Endothelial cell of umbilical vein (primary cell): ENCODE results near the gene SKA3. TPM values are rescaled to one million over a fixed set of nuclear protein-coding genes. Genes with fewer than 3 reads are reported as not detected.

ENCODE experiments used
- BruUV-seq: library from RNA; stranded (reverse); fragments of 400-500 nt; replicated peaks from 2 replicates; lab custom pipeline; 2021; lab: Mats Ljungman, UMichigan
- CTCF ChIA-PET: fragments of 300-600, 350-600 bp; sonication (Branson Sonifier 250); formaldehyde crosslinking; loops from one replicate; lab custom pipeline; 2021; ENCODE audit warnings: antibody characterized with exemption, inconsistent platforms; lab: Charles Lee
- POLR2A ChIA-PET: fragments of 300-600, 350-600 bp; sonication (Branson Sonifier 250); formaldehyde crosslinking; loops from one replicate; lab custom pipeline; 2021; ENCODE audit warnings: antibody characterized with exemption, inconsistent platforms; lab: Charles Lee
- DNase-seq: peaks from one replicate; pipeline ENCODE4 v3.0.0-alpha.2; 2011; ENCODE audit warnings: low read depth, low spot score
- FAIRE-seq: peaks from 2 replicates; lab custom pipeline; 2011; peaks lifted over from hg19 to GRCh38; lab: Jason Lieb, UNC
- H2AFZ ChIP-seq: 2 replicates; pipeline ENCODE4 v1.6.0; 2012; ENCODE audit warnings: low read depth, low read length, control low read depth, inconsistent platforms
- H3K27ac ChIP-seq: 2 replicates; pipeline ENCODE4 v1.5.1; 2011; ENCODE audit warnings: low read depth, mild to moderate bottlenecking, control low read depth, low read length, moderate library complexity; ENCODE audit not compliant: insufficient read depth
- H3K27me3 ChIP-seq, 2 experiments: 2 replicates each; pipeline versions ENCODE4 v1.6.0 to v1.6.1; 2011; ENCODE audit warnings: low read length in 2 of 2, mixed read lengths in 1 of 2; ENCODE audit not compliant: control insufficient read depth in 2 of 2, insufficient read depth in 2 of 2
- H3K36me3 ChIP-seq, 2 experiments: 2 replicates in 1 of 2; 3 replicates in 1 of 2; pipeline ENCODE4 v1.5.1; 2011; ENCODE audit warnings: low read length in 2 of 2, mild to moderate bottlenecking in 1 of 2, moderate library complexity in 1 of 2; ENCODE audit not compliant: control insufficient read depth in 2 of 2, insufficient read depth in 2 of 2; ENCODE audit errors: extremely low read depth in 1 of 2
- H3K4me1 ChIP-seq: 3 replicates; pipeline ENCODE4 v1.5.1; 2011; ENCODE audit warnings: mild to moderate bottlenecking, low read length; ENCODE audit not compliant: control insufficient read depth, insufficient read depth; ENCODE audit errors: extremely low read depth
- H3K4me2 ChIP-seq: 2 replicates; pipeline ENCODE4 v1.6.1; 2011; ENCODE audit warnings: low read length, control low read depth, mixed read lengths; ENCODE audit not compliant: insufficient read depth
- H3K4me3 ChIP-seq, 3 experiments: fragments of 200-600 bp in 1 of 3; sonication (generic), shearing (Covaris generic) in 1 of 3; replicated peaks in 1 of 3; 2 replicates each; pipeline ENCODE4 v1.5.1; 2011 to 2016; ENCODE audit warnings: control low read depth in 3 of 3, low read length in 3 of 3, mild to moderate bottlenecking in 2 of 3, inconsistent platforms in 1 of 3, low read depth in 1 of 3, moderate library complexity in 1 of 3; ENCODE audit not compliant: insufficient read depth in 1 of 3
- H3K79me2 ChIP-seq: 2 replicates; pipeline ENCODE4 v1.6.0; 2012; ENCODE audit warnings: low read length, inconsistent platforms; ENCODE audit not compliant: control insufficient read depth, insufficient read depth
- H3K9ac ChIP-seq: replicated peaks from 2 replicates; pipeline ENCODE3; 2011; ENCODE audit warnings: low read length, control low read depth; ENCODE audit not compliant: insufficient read depth; ENCODE audit errors: extremely low read depth
- H3K9me1 ChIP-seq: replicated peaks from 3 replicates; pipeline ENCODE4 v1.6.0; 2011; ENCODE audit warnings: mild to moderate bottlenecking, low read length; ENCODE audit not compliant: control insufficient read depth, insufficient read depth; ENCODE audit errors: extremely low read depth
- H3K9me3 ChIP-seq: replicated peaks from 2 replicates; pipeline ENCODE4 v1.5.1; 2012; ENCODE audit warnings: low read length, inconsistent platforms; ENCODE audit not compliant: control insufficient read depth, insufficient read depth
- H4K20me1 ChIP-seq: replicated peaks from 2 replicates; pipeline ENCODE3; 2011; ENCODE audit warnings: mild to moderate bottlenecking, low read length; ENCODE audit not compliant: control insufficient read depth, insufficient read depth; ENCODE audit errors: extremely low read depth
- EZH2 ChIP-seq: IDR thresholded peaks from 2 replicates; pipeline ENCODE4 v1.6.1; 2012; ENCODE audit warnings: borderline replicate concordance, low read depth, mild to moderate bottlenecking, moderate library complexity, low read length, inconsistent platforms; ENCODE audit not compliant: severe bottlenecking
- GATA2 ChIP-seq: IDR thresholded peaks from 2 replicates; pipeline ENCODE4 v1.7.0; 2011; ENCODE audit warnings: low read depth, mild to moderate bottlenecking, moderate library complexity, mixed read lengths, low read length; ENCODE audit not compliant: insufficient read length, insufficient read depth
- POLR2A ChIP-seq: IDR thresholded peaks from 2 replicates; pipeline ENCODE4 v1.6.1; 2012; ENCODE audit warnings: low read depth, mild to moderate bottlenecking, control low read depth, low read length
- POLR2AphosphoS5 ChIP-seq: IDR thresholded peaks from 2 replicates; pipeline ENCODE4 v1.6.1; 2012; ENCODE audit warnings: low read depth, mild to moderate bottlenecking, control low read depth, low read length, moderate library complexity; ENCODE audit not compliant: insufficient read depth
- dilution Hi-C: fragments of 300-500 bp; cut with MboI; formaldehyde crosslinking; loops from one replicate; pipeline ENCODE4 v1.15.0; 2019; ENCODE audit warnings: low sequenced_read_pairs; ENCODE audit not compliant: extremely low pct_ligation_motif_present
- intact Hi-C: fragments of 100-400 bp; cut with micrococcal nuclease; formaldehyde crosslinking; loops from one replicate; pipeline ENCODE4 v1.10.0; 2022
- polyA plus RNA-seq, 4 experiments: library from polyadenylated mRNA; depleted of rRNA in 3 of 4; stranded (reverse) in 3 of 4; unstranded in 1 of 4; fragments of >200 nt; gene quantifications; 2 replicates each; pipeline versions ENCODE4 v1.2.1 to v1.2.3, GENCODE V29; 2011 to 2012; ENCODE audit warnings: missing spikeins in 1 of 4
- small RNA-seq: library from RNA; depleted of rRNA; stranded (forward); fragments of <200 nt; gene quantifications from one replicate; pipeline ENCODE3, GENCODE V24; 2012; ENCODE audit warnings: low replicate concordance, low read depth; ENCODE audit not compliant: insufficient read depth, insufficient read length
- total RNA-seq: library from RNA; stranded (reverse); gene quantifications from 2 replicates; pipeline ENCODE4 v1.2.3, GENCODE V29; 2021
- TF ChIP-seq, protein P1 (sequence below): IDR thresholded peaks from 2 replicates; pipeline ENCODE4 v1.6.1; 2011; ENCODE audit not compliant: insufficient read depth, insufficient read length
- TF ChIP-seq, protein P2 (sequence below), 2 donors: IDR thresholded peaks; 1 replicate in 1 of 2; 2 replicates in 1 of 2; pipeline ENCODE4 v1.5.1; 2011; ENCODE audit warnings: low read length in 2 of 2, mild to moderate bottlenecking in 2 of 2, moderate library complexity in 2 of 2, control low read depth in 1 of 2, inconsistent platforms in 1 of 2, low read depth in 1 of 2; ENCODE audit not compliant: insufficient read depth in 1 of 2; ENCODE audit errors: extremely low read depth in 1 of 2

SKA3 gene
- total and polyA plus RNA-seq, 2 donors (not counting 3 experiments of a cell fraction or from before 2014, with no cell fraction given): 9.4 to 28.7 TPM

DNA sequence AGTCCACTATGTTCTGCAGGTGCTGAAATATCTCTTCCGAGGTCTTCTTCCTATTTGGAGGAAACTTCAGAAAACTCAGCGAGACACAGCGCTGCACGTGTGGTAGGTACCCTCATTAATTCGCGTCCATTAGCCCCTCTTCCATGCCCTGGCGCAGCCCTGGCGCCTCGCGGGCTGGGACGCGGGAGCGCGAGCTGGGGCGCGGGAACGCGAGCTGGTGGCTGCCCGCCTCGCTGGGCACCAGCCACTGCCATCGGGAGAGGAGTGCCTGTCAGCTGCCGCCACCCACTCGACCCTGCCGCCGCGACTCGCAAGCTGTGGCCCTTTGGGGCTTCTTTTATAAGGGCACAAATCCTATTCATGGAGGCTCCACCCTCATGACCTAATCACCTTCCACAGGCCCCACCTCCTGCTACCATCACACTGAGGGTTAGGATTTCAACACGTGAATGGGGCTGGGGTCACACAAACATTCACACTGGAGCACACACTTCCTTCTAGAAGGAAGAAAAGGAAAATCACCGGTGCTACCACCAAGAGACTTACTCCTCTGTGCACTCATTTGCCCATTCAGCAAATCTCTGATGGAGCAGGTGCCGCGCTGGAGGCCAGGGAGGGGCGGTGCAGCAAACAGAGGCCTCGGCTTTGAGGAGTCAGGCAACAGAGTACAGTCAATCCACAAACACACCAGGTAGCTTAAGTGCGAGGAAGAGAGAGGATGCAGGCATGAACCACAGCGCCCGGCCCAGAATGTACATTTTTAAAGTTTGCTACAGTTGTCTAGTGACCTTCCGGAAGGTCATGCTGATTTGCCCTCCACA is 71.9 kb downstream of the SKA3 start:
- CTCF ChIA-PET: no interaction called here
- Histone ChIP-seq H3K36me3 (no peaks in the 10 kb centered on the region), H3K27me3 (no peaks in the 10 kb centered on the region), H3K9me1 (no peaks in the 10 kb centered on the region), H3K4me1 (no peaks in the 10 kb centered on the region), H3K4me3 (no peak overlapping the region), H2AFZ (no peak overlapping the region), H3K9ac (no peak overlapping the region), H3K9me3 (no peaks in the 10 kb centered on the region), H3K79me2 (no peaks in the 10 kb centered on the region), H3K27ac (no peak overlapping the region), H4K20me1 (no peaks in the 10 kb centered on the region), H3K4me2 (no peak overlapping the region)
- dilution Hi-C loops (no loop called here), intact Hi-C loops (no loop called here)
- TF ChIP-seq, protein P1, sequence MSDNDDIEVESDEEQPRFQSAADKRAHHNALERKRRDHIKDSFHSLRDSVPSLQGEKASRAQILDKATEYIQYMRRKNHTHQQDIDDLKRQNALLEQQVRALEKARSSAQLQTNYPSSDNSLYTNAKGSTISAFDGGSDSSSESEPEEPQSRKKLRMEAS: no peak
- no peak for TF ChIP-seq POLR2AphosphoS5
- TF ChIP-seq GATA2: no peak
- no peak for TF ChIP-seq POLR2A
- TF ChIP-seq EZH2: no peak
- TF ChIP-seq, protein P2, sequence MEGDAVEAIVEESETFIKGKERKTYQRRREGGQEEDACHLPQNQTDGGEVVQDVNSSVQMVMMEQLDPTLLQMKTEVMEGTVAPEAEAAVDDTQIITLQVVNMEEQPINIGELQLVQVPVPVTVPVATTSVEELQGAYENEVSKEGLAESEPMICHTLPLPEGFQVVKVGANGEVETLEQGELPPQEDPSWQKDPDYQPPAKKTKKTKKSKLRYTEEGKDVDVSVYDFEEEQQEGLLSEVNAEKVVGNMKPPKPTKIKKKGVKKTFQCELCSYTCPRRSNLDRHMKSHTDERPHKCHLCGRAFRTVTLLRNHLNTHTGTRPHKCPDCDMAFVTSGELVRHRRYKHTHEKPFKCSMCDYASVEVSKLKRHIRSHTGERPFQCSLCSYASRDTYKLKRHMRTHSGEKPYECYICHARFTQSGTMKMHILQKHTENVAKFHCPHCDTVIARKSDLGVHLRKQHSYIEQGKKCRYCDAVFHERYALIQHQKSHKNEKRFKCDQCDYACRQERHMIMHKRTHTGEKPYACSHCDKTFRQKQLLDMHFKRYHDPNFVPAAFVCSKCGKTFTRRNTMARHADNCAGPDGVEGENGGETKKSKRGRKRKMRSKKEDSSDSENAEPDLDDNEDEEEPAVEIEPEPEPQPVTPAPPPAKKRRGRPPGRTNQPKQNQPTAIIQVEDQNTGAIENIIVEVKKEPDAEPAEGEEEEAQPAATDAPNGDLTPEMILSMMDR (IDR thresholded peaks at IDR 0.05; ENCODE audit: extremely low read depth in 1 of 2, insufficient read depth in 1 of 2, low read depth in 1 of 2, low read length in 2 of 2): no peak
- POLR2A ChIA-PET: no interaction called here
- FAIRE-seq (no peak), DNase-seq (no peak)
- no TSS peak for BruUV-seq

Small RNAs within 50 kb of the gene (small RNA-seq; reads per million reads assigned to genes)
- gene AL158032.1 (not detected), gene RF00086 (not detected), gene RF02116 (not detected)

Other genes starting within 250 kb of the SKA3 start
- 65.7 and 67.6 TPM in 2 replicates for gene LATS2, start 115.0 kb downstream of the SKA3 start, total RNA-seq
- gene LATS2, start 115.0 kb downstream of the SKA3 start, polyA plus RNA-seq: 25.4 and 33.5 TPM in 2 replicates
- 191 and 221 TPM in 2 replicates for gene SAP18, start 36.4 kb downstream of the SKA3 start, total RNA-seq
- gene SAP18, start 36.4 kb downstream of the SKA3 start, polyA plus RNA-seq: 29.7 and 30.3 TPM in 2 replicates
- 19.5 and 23.1 TPM in 2 replicates for gene MRPL57, start 106 bp upstream of the SKA3 start, total RNA-seq
- gene MRPL57, start 106 bp upstream of the SKA3 start, polyA plus RNA-seq: 17.7 and 20.8 TPM in 2 replicates